H1 (cell line): ENCODE measurements around the gene VPS13A. TPM values are rescaled to one million over a fixed set of nuclear protein-coding genes. Genes with fewer than 3 reads are reported as not detected.

Source experiments
- RXRA ChIP-seq: IDR thresholded peaks from 2 replicates; pipeline ENCODE4 v1.6.1; 2011; ENCODE audit warnings: low read depth, mild to moderate bottlenecking, low read length, moderate library complexity; ENCODE audit not compliant: insufficient read depth
- TBP ChIP-seq: IDR thresholded peaks from 2 replicates; pipeline ENCODE4 v1.6.1; 2011; ENCODE audit warnings: low read depth, low read length, improper control_type of control experiment
- polyA plus RNA-seq, 7 experiments: library from polyadenylated mRNA; depleted of rRNA in 3 of 7; stranded (reverse) in 5 of 7; unstranded in 2 of 7; fragments of >200 nt in 5 of 7; fragments of 200-250 nt in 2 of 7; gene quantifications; 1 replicate in 5 of 7; 2 replicates in 1 of 7; 4 replicates in 1 of 7; pipeline versions ENCODE4 v1.2.1 to v1.2.3, GENCODE V29; 2011 to 2013; ENCODE audit warnings: missing spikeins in 2 of 7, mixed read lengths in 2 of 7
- total RNA-seq: library from RNA; stranded (reverse); fragmentation: NEBNext Ultra II Directional; extraction: Animal tissue kit (Norgen Biotek cat#: 25700); gene quantifications from 2 replicates; pipeline ENCODE4 v1.2.1, GENCODE V29; 2021

VPS13A gene
- total and polyA plus RNA-seq, 2 of the 8 experiments (the other 6 are each of a cell fraction or from before 2014, with no cell fraction given): 6.0 to 36.5 TPM

DNA sequence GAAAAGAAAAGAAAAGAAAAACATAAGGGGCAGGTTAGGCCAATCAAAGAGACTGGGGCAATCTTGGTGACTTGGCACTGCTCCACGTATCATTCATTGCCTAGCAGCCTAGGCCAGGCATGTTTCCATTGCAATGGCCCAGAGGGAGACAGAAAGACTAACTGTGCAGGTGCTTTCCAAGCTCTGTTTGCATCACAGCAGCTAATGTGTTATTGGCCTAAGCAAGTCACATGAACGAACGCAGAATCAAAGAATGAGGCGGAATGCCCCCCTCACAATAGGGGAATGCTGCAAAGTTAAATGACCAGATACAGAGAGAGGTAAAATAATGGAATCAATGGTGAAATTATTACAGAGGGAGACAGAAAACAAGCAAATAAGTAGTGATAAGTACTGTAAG is 11.1 kb upstream of the VPS13A start (continued):
- no peak for TF ChIP-seq TBP
- no peak for TF ChIP-seq RXRA
